ENCODE measurements around the gene TCTA. TPM values are rescaled to one million over a fixed set of nuclear protein-coding genes. Genes with fewer than 3 reads are reported as not detected.
A peak's percentile ranks its signal among the peaks of the same experiment; 100 is the strongest.

The TCTA gene
- total RNA-seq, 2 experiments from 2014 or later = 9.5 to 10.9 TPM

DNA sequence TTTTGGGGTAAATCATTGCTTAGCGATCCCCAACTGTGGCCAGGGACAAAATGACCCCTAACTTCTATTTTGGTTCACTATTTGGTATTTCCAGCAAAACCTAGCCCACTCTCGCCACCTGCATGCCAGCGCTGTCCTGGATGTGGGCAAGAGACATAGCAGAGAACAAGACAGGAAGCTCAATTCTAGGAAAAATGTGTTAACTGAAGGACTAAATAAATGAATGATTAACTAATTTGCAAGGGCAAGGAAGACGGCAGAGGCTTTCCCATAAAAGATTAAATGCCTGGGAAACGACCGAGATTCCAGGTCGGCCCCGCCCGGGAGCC, 16.5 kb downstream of the TCTA start:
- peaks cover 2% of the 10 kb centered on the region for H3K36me3 Mint-ChIP-seq
- H3K4me3 Mint-ChIP-seq = peak overlapping the region; percentile 77
- intact Hi-C loops (cut with micrococcal nuclease) = loop anchor here (1.0 to 2.0 kb wide), 4 partner anchors 7 to 20 kb away; partner anchors contain the start of gene TCTA
- peak overlapping the region; percentile 73 for H3K27ac Mint-ChIP-seq
- ChIA-PET POLR2A (interaction anchor here (0.8 to 2.4 kb wide), 8 partner anchors 10 to 872 kb away, joined by 3 to 11 read pairs (median 6); partner anchors contain the start of genes DAG1, PFKFB4, RHOA and TCTA), CTCF (interaction anchor here (1.0 to 2.1 kb wide), 7 partner anchors 10 to 127 kb away, joined by 3 to 10 read pairs (median 5); partner anchors contain the start of gene USP4)
- no peaks in the 10 kb centered on the region for H3K27me3 Mint-ChIP-seq
- H3K9me3 Mint-ChIP-seq = no peaks in the 10 kb centered on the region
- H3K4me1 Mint-ChIP-seq (ENCODE audit: low read depth) = peaks cover 14% of the 10 kb centered on the region
- DNase-seq = no peak

DNA sequence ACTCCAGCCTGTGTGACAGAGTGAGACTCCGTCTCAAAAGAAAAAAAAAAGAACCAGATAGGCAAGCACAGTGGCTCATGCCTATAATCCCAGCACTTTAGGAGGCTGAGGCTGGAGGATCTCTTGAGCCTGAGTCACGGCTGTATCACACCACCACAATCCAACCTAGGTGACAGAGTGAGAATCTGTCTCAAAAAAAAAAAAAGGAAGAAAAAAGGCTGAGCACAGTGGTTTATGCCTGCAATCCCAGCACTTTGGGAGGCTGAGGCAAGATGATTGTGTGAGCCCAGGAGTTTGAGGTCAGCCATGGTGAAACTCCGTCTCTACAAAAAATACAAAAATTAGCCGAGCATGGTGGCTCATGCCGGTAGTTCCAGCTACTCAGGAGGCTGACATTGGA, 22.5 kb downstream of the TCTA start:
- CTCF ChIA-PET = no interaction called here
- POLR2A ChIA-PET = no interaction called here
- Mint-ChIP-seq H3K27me3 (no peaks in the 10 kb centered on the region), H3K9me3 (no peaks in the 10 kb centered on the region), H3K36me3 (no peaks in the 10 kb centered on the region), H3K27ac (no peak overlapping the region), H3K4me3 (no peak overlapping the region), H3K4me1 (ENCODE audit: low read depth) (no peaks in the 10 kb centered on the region)
- no peak for DNase-seq
- intact Hi-C loops (cut with micrococcal nuclease) = no loop called here

DNA sequence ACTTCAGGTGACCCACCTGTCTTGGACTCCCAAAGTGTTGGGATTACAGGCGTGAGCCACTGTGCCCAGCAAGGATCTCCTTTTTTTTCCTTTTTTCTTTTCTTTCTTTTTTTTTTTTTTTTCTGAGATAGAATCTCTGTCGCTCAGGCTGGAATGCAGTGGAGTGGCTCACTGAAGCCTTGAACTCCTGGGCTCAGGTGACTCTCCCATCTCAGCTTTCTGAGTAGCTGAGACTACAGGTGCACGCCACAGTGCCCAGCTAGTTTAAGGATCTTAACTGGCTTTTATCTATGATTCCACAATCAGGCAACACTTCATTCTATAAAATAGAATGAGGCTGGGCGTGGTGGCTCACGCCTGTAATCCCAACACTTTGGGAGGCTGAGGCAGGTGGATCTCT, 33.2 kb downstream of the TCTA start:
- intact Hi-C loops (cut with micrococcal nuclease) = loop anchor here (5.0 to 10.0 kb wide), 2 partner anchors 88 to 421 kb away; partner anchors contain the start of genes GPX1, IMPDH2 and NDUFAF3
- no peak overlapping the region for H3K4me3 Mint-ChIP-seq
- no peaks in the 10 kb centered on the region for H3K27me3 Mint-ChIP-seq
- no peak for DNase-seq
- H3K9me3 Mint-ChIP-seq = no peaks in the 10 kb centered on the region
- H3K27ac Mint-ChIP-seq = no peak overlapping the region
- CTCF ChIA-PET = interaction anchor here (0.7 to 2.7 kb wide), 6 partner anchors 30 to 777 kb away, joined by 3 to 10 read pairs (median 6); partner anchors contain the start of genes KLHDC8B and USP4
- POLR2A ChIA-PET = interaction anchor here (1.6 kb wide), 1 partner anchor 30 kb away, joined by 4 read pairs; no protein-coding TSS in a partner anchor
- peaks cover 15% of the 10 kb centered on the region for H3K4me1 Mint-ChIP-seq (ENCODE audit: low read depth)
- no peaks in the 10 kb centered on the region for H3K36me3 Mint-ChIP-seq

DNA sequence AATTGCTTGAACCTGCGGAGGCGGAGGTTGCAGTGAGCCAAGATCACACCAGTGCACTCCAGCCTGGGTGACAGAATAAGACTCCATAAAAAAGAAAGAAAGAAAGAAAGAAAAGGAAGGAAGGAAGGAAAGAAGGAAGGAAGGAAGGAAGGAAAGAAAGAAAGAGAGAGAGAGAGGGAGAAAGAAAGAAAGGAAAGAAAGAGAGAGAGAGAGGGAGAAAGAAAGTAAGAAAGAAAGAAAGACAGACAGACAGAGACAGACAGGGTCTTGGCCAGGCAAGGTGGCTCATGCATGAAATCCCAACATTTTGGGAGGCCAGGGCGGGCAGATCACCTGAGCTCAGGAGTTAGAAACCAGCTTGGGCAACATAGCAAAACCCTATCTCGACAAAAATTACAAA, 41.4 kb downstream of the TCTA start:
- Mint-ChIP-seq H3K27ac (no peak overlapping the region), H3K9me3 (no peaks in the 10 kb centered on the region)
- CTCF ChIA-PET = interaction anchor here (1.7 kb wide), 1 partner anchor 38 kb away, joined by 7 read pairs; no protein-coding TSS in a partner anchor

DNA sequence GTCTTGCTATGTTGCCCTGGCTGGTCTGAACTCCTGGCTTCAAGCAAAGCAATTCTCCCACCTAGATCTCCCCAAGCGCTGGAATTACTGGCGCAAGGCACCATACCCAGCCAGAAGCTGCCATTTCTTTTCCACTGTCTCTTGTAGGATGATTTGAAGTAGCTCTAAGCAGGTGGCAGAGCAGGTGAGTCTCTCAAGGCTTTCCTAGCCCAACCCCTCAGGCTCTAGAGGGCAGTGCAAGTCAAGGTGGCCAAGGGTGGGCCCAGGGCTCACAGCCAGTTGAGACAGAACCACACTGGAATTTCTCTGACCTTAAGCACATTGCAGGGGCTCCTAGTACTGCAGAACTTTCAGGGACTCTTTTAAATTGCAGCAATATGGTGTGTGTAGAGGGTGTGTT, 42.2 kb downstream of the TCTA start:
- intact Hi-C loops (cut with micrococcal nuclease) = no loop called here
- CTCF ChIA-PET = no interaction called here
- Mint-ChIP-seq H3K36me3 (no peaks in the 10 kb centered on the region), H3K9me3 (no peaks in the 10 kb centered on the region), H3K27me3 (no peaks in the 10 kb centered on the region), H3K27ac (no peak overlapping the region), H3K4me3 (no peak overlapping the region), H3K4me1 (ENCODE audit: low read depth) (no peaks in the 10 kb centered on the region)
- no peak for DNase-seq
- POLR2A ChIA-PET = no interaction called here

More for the DNA sequence above, 41.4 kb downstream of the TCTA start:
- no peak for DNase-seq
- Mint-ChIP-seq H3K27me3 (no peaks in the 10 kb centered on the region), H3K4me3 (no peak overlapping the region), H3K36me3 (no peaks in the 10 kb centered on the region), H3K4me1 (ENCODE audit: low read depth) (peaks cover 4% of the 10 kb centered on the region)
- POLR2A ChIA-PET = interaction anchor here (1.3 kb wide), 1 partner anchor 16 kb away, joined by 6 read pairs; no protein-coding TSS in a partner anchor
- intact Hi-C loops (cut with micrococcal nuclease) = no loop called here

DNA sequence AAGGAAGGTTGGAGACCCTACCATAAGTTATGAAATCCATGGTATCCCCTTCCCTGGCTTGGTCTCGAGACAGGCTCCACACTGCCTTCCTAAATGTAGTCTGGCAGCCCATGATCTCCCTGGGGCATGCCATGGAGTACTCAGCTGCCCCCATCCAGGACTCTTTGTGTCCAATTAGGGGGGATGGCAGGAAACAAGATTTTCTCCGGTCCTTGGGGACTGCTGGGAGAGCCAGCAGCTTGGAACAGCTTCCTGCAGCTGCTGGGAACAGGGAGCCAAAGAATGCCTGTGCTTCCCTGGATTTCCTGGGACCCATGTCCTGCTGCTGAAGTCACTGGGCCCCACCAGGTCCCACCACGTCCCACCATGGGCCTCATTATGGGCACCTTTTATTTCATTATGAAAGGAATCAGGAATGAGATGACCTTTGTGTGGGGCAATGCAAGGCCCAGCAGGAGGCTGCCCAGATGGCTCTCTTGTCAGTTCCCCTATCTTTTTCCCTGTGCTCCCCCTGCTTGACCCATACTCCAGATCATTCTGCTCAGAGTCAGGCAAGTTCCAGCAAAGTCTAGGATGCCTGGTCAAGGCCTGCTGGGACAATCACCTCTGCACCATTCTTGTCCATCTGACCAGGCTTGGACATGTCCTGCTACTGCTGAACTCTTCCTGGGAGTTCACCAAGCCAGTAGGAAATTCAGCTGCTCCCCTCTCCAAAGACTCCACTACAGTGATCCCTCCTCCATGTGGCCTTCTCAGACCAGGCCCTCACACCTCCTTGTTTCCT, 42.9 kb downstream of the TCTA start:
- no peak for DNase-seq
- Mint-ChIP-seq H3K36me3 (no peaks in the 10 kb centered on the region), H3K4me1 (ENCODE audit: low read depth) (no peaks in the 10 kb centered on the region), H3K27ac (no peak overlapping the region), H3K4me3 (no peak overlapping the region), H3K9me3 (no peaks in the 10 kb centered on the region), H3K27me3 (no peaks in the 10 kb centered on the region)
- intact Hi-C loops (cut with micrococcal nuclease) = no loop called here
- ChIA-PET POLR2A (no interaction called here), CTCF (no interaction called here)

DNA sequence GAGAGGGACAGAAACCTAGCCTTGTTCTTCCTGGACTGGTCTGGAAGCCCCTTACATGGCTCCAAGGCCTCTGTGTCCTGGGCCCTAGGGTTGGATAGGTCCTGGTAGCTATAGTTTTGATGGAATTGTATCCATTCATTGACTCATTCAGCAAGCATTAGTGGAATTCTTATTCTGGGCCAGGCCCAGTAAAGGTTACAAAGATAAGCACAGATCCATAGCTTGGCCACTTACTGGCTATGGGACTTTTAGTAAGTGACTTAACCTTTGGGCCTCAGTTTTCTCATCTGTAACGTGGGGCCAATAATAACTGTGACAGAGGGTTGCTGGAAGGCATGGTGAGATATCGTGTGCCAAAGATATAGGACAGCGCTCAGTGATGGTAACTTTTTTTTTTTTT, 44.2 kb downstream of the TCTA start:
- H3K27me3 Mint-ChIP-seq = no peaks in the 10 kb centered on the region
- intact Hi-C loops (cut with micrococcal nuclease) = no loop called here
- H3K27ac Mint-ChIP-seq = no peak overlapping the region
- H3K4me3 Mint-ChIP-seq = no peak overlapping the region
- no peaks in the 10 kb centered on the region for H3K4me1 Mint-ChIP-seq (ENCODE audit: low read depth)
- ChIA-PET POLR2A (no interaction called here), CTCF (no interaction called here)
- H3K9me3 Mint-ChIP-seq = no peaks in the 10 kb centered on the region
- H3K36me3 Mint-ChIP-seq = no peaks in the 10 kb centered on the region
- DNase-seq = no peak

DNA sequence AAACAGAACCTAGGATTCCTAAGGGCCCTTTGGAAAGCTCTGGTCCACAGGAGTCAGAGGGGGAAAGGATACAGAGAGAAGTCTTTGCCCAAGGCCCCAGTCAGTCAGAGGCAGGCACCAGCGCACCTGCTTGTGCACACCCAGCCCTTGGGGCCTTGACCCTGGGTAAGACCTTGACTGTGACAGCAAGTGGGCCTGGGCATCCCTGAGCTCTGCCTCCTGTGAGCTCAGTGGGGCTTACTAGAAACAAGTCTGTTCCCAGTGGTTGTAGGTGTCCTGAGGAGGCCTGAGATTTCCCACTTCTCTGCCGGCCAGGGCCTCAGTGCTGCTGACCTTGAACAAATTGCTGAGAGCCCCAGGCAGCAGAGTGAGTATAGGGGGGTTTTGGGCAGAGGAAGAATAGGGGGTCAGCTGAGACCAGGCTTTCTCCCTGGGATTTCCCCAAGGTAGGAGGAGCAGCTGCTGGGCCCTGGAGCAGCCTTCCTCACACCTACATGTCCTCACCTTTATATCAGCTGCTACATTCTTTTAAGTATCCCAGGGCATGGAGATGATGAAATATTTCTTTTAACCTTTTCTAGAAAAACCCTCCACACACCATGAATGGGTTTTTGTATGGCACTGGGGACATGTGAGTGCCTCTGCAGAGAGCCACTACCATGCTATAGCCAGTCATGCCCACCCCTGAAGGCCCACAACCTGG, 48.1 kb downstream of the TCTA start:
- Mint-ChIP-seq H3K4me1 (ENCODE audit: low read depth) (no peaks in the 10 kb centered on the region), H3K36me3 (no peaks in the 10 kb centered on the region), H3K27me3 (no peaks in the 10 kb centered on the region), H3K27ac (no peak overlapping the region), H3K9me3 (no peaks in the 10 kb centered on the region), H3K4me3 (no peak overlapping the region)
- POLR2A ChIA-PET = interaction anchor here (0.6 kb wide), 1 partner anchor 128 kb away, joined by 4 read pairs; no protein-coding TSS in a partner anchor
- CTCF ChIA-PET = interaction anchor here (0.5 kb wide), 1 partner anchor 491 kb away, joined by 4 read pairs; no protein-coding TSS in a partner anchor
- DNase-seq = no peak
- intact Hi-C loops (cut with micrococcal nuclease) = no loop called here

DNA sequence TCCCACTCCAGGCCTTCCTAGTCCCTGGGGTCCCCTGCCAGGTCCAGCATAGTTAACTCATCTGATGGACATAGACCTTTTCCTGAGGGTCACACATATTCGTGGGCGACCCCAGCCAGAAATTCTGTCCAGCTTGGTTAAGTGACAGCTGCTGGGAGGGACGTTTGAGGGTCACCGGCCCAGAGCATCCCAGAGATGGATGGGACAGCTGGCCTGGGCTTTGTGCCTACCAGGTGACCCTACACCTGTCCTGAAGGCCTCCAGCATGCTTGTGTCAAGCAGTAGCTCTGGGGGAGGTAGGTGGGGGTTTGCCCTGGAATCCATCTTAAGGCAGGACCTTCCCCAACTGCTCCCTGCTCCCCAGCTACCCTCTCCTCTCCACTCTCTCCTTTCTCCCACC, 48.7 kb downstream of the TCTA start:
- CTCF ChIA-PET = no interaction called here

DNA sequence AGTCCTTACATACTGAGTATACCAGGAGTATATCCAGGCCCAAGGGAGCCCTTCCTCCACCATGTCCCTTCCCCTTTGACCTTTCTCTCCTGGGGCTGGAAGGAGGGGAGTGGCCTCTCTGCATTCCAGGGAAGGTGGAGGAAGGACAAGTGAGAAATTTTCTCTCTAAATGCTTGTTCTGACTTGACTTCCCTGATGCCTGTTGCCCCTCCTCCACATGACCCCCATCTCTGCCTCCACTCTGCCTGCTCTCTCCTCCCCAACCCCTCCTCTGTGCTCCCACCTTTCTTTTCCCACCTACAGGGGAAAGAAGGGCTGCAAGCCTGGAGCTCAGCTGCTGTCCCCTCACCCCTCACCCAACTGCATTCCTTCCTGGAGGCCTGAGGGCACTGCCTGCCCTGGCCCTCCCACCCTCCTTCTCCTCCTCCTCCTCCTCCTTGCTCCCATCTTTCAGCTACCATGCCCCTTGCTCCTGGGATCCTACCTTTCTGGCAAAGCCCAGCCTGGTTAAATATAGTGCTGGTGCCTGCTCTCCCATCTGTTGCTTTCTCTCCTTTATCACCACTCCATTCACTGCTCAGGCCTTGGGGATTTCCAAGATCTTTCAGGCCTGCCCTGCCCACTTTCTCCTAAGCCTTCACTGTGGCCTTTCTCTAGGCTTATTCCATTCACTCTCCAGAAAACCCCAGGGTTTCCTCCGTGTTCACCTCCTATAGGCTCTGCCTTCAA, 49.4 kb downstream of the TCTA start:
- no peak overlapping the region for H3K27ac Mint-ChIP-seq
- CTCF ChIA-PET = no interaction called here

More for the DNA sequence above, 48.7 kb downstream of the TCTA start:
- no peaks in the 10 kb centered on the region for H3K9me3 Mint-ChIP-seq
- no peak overlapping the region for H3K4me3 Mint-ChIP-seq
- no peaks in the 10 kb centered on the region for H3K36me3 Mint-ChIP-seq
- no peak for DNase-seq
- intact Hi-C loops (cut with micrococcal nuclease) = no loop called here
- no peak overlapping the region for H3K27ac Mint-ChIP-seq
- no peaks in the 10 kb centered on the region for H3K4me1 Mint-ChIP-seq (ENCODE audit: low read depth)
- POLR2A ChIA-PET = interaction anchor here (0.6 kb wide), 1 partner anchor 128 kb away, joined by 4 read pairs; no protein-coding TSS in a partner anchor
- H3K27me3 Mint-ChIP-seq = no peaks in the 10 kb centered on the region

DNA sequence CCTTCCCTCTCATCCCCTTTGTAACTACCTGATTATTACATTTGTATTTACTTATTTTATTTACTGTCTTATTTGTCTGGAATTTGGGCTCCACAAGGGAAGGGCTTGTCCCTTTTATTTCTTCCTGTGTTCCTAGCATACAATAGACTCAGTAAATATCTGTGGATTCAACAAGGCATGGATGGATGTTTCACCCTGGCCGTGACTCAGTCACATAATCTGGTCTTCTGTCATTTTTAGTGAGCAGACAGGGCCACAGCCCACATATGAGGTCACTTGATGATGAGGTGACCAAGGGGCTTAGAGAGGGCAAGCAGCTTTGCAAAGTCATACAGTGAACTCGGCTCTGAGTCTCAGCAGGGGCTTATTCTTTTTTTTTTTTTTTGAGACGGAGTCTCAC, 50.0 kb downstream of the TCTA start:
- Mint-ChIP-seq H3K4me1 (ENCODE audit: low read depth) (no peaks in the 10 kb centered on the region), H3K4me3 (no peak overlapping the region), H3K9me3 (no peaks in the 10 kb centered on the region), H3K36me3 (no peaks in the 10 kb centered on the region), H3K27me3 (no peaks in the 10 kb centered on the region), H3K27ac (no peak overlapping the region)
- no peak for DNase-seq
- ChIA-PET POLR2A (no interaction called here), CTCF (no interaction called here)
- intact Hi-C loops (cut with micrococcal nuclease) = no loop called here

More for the DNA sequence above, 49.4 kb downstream of the TCTA start:
- no peaks in the 10 kb centered on the region for H3K27me3 Mint-ChIP-seq
- no peaks in the 10 kb centered on the region for H3K36me3 Mint-ChIP-seq
- no peaks in the 10 kb centered on the region for H3K9me3 Mint-ChIP-seq
- POLR2A ChIA-PET = no interaction called here
- DNase-seq = no peak
- H3K4me3 Mint-ChIP-seq = no peak overlapping the region
- intact Hi-C loops (cut with micrococcal nuclease) = no loop called here
- H3K4me1 Mint-ChIP-seq (ENCODE audit: low read depth) = no peaks in the 10 kb centered on the region

Data from activated CD4-positive, alpha-beta memory T cell treated with anti-CD3 and anti-CD28 coated beads for 36 hours (primary cell).